Left ventricle myocardium inferior (tissue), 1 donor: ENCODE data around the gene ACTR3. TPM values are rescaled to one million over a fixed set of nuclear protein-coding genes. Genes with fewer than 3 reads are reported as not detected.

Experiments used
- DNase-seq: peaks from one replicate; pipeline ENCODE4 v3.0.0-alpha.2; 2020
- H3K27ac ChIP-seq: fragments of 200-600 bp; replicated peaks from 2 replicates; pipeline ENCODE4 v1.8.0; 2021
- H3K27me3 ChIP-seq: fragments of 200-600 bp; 2 replicates; pipeline ENCODE4 v1.8.0; 2021; ENCODE audit warnings: low read depth
- H3K36me3 ChIP-seq: fragments of 200-600 bp; 2 replicates; pipeline ENCODE4 v1.8.0; 2021
- H3K4me1 ChIP-seq: fragments of 200-600 bp; 2 replicates; pipeline ENCODE4 v1.8.0; 2021
- H3K4me3 ChIP-seq: fragments of 200-600 bp; 2 replicates; pipeline ENCODE4 v1.8.0; 2021; ENCODE audit warnings: mild to moderate bottlenecking, moderate library complexity
- H3K9me3 ChIP-seq: fragments of 200-600 bp; replicated peaks from 2 replicates; pipeline ENCODE4 v1.8.0; 2021
- intact Hi-C: fragments of 100-400 bp; cut with micrococcal nuclease; formaldehyde crosslinking; loops from one replicate; pipeline ENCODE4 v1.11.0; 2022
- total RNA-seq: library from RNA; stranded (reverse); fragmentation: NEBNext Ultra II Directional; extraction: Animal tissue kit (Norgen Biotek cat#: 25700); gene quantifications from one replicate; pipeline ENCODE4 v1.2.1, GENCODE V29; 2021
- TF ChIP-seq, protein P1 (sequence below): fragments of 200-600 bp; IDR thresholded peaks from 2 replicates; pipeline ENCODE4 v1.8.0; 2021; ENCODE audit warnings: antibody characterized with exemption, mild to moderate bottlenecking, borderline replicate concordance
- donor health status: DM: no; HTN: yes; CAD: no; lungs with severe emphysema.

The ACTR3 gene
- total RNA-seq, 1 donor from 2014 or later: 108 TPM

DNA sequence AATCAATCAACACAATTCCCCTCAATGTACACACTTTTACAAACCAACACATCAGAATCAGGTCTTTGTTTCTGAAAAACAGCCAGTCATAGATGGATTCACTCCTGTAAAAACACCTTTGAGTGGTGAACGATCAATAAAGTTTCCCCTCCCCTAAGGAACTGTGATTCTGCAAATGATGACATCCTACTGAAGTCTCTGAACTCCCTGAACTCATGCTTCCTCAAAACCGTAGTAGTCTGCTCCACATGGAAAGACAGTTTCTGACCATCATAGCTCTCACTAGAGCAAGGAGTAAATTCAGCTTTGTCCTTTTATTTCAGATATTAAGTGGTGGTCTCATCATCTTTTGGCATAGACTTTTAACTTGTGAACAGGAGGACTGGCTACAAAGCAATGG is 43.5 kb upstream of the ACTR3 start:
- Histone ChIP-seq H3K9me3 (no peaks in the 10 kb centered on the region), H3K4me3 (no peak overlapping the region), H3K27me3 (no peaks in the 10 kb centered on the region), H3K27ac (no peak overlapping the region), H3K36me3 (no peaks in the 10 kb centered on the region), H3K4me1 (peaks cover 3% of the 10 kb centered on the region)
- TF ChIP-seq, protein P1, sequence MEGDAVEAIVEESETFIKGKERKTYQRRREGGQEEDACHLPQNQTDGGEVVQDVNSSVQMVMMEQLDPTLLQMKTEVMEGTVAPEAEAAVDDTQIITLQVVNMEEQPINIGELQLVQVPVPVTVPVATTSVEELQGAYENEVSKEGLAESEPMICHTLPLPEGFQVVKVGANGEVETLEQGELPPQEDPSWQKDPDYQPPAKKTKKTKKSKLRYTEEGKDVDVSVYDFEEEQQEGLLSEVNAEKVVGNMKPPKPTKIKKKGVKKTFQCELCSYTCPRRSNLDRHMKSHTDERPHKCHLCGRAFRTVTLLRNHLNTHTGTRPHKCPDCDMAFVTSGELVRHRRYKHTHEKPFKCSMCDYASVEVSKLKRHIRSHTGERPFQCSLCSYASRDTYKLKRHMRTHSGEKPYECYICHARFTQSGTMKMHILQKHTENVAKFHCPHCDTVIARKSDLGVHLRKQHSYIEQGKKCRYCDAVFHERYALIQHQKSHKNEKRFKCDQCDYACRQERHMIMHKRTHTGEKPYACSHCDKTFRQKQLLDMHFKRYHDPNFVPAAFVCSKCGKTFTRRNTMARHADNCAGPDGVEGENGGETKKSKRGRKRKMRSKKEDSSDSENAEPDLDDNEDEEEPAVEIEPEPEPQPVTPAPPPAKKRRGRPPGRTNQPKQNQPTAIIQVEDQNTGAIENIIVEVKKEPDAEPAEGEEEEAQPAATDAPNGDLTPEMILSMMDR: no peak
- intact Hi-C loops: no loop called here
- DNase-seq: no peak

DNA sequence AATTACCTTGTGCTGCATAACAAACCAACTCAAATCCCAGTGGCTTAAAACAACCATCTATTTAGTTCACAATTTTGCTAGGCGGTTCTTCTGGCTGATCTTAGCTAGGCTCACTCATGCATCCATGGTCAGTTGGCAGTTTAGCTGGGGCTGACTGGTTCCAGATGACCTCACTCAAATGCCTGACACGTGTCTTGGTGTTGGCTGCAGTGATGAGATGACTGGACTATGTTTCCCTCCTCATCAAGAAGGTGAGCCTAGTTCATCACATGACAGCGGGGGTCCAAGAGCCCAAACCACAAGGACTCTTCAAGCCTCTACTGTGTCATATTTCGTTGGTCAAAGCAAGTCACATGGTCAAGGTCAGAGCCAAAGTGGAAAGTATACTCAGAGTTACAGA is 42.7 kb upstream of the ACTR3 start:
- no peak overlapping the region for H3K27ac ChIP-seq
- intact Hi-C loops: no loop called here
- no peaks in the 10 kb centered on the region for H3K36me3 ChIP-seq
- no peaks in the 10 kb centered on the region for H3K27me3 ChIP-seq
- TF ChIP-seq, protein P1: no peak
- peaks cover 8% of the 10 kb centered on the region for H3K4me1 ChIP-seq
- no peak for DNase-seq
- no peaks in the 10 kb centered on the region for H3K9me3 ChIP-seq
- no peak overlapping the region for H3K4me3 ChIP-seq

DNA sequence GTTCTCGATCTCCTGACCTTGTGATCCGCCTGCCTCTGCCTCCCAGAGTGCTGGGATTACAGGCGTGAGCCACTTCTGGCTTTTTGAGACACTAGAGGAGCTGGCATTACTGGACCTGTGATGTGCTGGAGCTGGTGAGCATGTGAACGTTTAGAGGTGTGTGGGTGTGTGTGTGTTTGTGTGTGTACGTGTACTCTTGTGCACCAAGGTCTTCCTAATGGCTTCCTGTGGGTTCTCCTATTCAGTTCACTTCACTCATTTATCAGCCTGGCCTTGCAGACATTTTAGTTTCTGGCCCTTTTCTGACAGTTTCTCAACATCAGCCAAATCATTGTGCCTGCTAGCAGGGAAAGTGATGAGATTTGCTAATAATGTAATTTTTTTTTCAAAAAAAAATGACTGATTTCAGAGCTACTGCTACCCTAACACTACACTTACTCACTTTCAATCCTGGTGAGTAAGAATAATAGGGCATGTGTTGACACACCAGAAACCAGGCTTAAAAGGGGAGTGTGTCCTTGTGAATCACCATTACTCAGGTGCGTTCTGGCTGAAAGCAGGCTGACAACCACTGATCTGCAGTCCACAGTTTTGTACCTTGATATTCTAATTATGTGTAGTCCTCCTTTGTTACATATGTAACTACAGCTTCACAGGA is 41.0 kb upstream of the ACTR3 start:
- DNase-seq: no peak
- H3K36me3 ChIP-seq: no peaks in the 10 kb centered on the region
- no peak overlapping the region for H3K4me3 ChIP-seq
- peaks cover 8% of the 10 kb centered on the region for H3K4me1 ChIP-seq
- TF ChIP-seq, protein P1: no peak
- H3K27ac ChIP-seq: no peak overlapping the region
- intact Hi-C loops: no loop called here
- no peaks in the 10 kb centered on the region for H3K27me3 ChIP-seq
- H3K9me3 ChIP-seq: no peaks in the 10 kb centered on the region

DNA sequence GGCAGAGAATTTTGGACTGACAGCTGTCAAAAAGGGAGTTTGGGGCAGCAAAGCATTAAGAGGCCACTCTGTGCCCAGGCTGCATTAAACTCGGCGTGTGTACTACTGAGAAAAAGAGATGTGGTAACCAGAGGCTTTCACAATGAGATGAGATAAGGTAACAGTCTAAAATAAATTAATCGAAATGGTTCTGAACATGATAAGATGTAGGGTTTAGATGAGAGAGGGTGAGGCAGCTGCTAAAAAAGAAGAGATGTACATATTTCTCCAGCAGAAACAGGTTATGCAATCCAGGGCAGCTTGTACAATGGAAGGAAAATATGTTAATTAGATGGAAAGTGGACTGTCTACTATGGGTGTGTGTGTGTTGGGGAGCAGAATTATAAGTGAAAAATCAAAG is 39.2 kb upstream of the ACTR3 start:
- TF ChIP-seq, protein P1: no peak
- Histone ChIP-seq H3K27ac (no peak overlapping the region), H3K36me3 (no peaks in the 10 kb centered on the region), H3K4me3 (no peak overlapping the region), H3K4me1 (peaks cover 8% of the 10 kb centered on the region), H3K9me3 (no peaks in the 10 kb centered on the region), H3K27me3 (no peaks in the 10 kb centered on the region)
- intact Hi-C loops: no loop called here
- no peak for DNase-seq

DNA sequence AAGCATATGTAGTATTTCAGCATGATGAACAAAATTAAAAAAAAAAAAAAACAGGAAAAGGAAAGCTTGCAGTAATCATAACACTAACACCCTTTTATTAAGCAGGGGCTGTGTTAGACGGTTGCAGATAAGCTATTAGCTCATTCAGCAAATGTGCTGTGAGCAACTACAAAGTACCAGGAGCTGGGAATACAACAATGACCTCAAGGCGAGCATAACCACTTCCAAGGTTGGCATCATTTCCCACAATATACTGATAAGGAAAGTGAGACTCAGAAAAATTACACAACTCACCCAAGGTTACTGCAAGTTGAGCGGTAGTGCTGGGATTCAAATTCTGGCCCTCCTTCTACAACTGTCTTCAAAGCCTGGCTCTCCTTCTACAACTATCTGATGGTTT is 38.2 kb upstream of the ACTR3 start:
- no peak overlapping the region for H3K27ac ChIP-seq
- no peaks in the 10 kb centered on the region for H3K36me3 ChIP-seq
- H3K4me3 ChIP-seq: no peak overlapping the region
- H3K9me3 ChIP-seq: no peaks in the 10 kb centered on the region
- TF ChIP-seq, protein P1: no peak
- H3K27me3 ChIP-seq: no peaks in the 10 kb centered on the region
- no peak for DNase-seq
- intact Hi-C loops: no loop called here
- H3K4me1 ChIP-seq: peaks cover 8% of the 10 kb centered on the region

DNA sequence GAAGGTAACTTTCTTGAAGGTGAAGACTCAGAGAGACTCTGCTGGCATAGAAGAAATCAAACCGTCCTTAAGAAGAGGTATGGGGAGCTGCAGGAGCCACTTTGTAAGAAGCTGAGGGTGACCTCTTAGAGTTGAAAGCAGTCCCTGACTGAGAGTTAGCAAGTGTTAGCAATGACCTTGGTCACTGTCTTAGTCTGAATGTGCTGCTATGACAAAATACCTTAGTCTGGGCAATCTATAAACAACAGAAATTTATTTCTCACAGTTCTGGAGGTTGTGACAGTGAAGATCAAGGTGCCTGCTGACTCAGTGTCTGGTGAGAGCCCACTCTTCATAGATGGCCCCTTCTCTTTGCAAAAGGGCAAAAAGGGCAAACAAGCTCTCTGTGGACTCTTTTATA is 35.7 kb upstream of the ACTR3 start:
- H3K27me3 ChIP-seq: no peaks in the 10 kb centered on the region
- H3K36me3 ChIP-seq: no peaks in the 10 kb centered on the region
- H3K9me3 ChIP-seq: no peaks in the 10 kb centered on the region
- intact Hi-C loops: no loop called here
- H3K4me1 ChIP-seq: peaks cover 8% of the 10 kb centered on the region
- H3K4me3 ChIP-seq: no peak overlapping the region
- TF ChIP-seq, protein P1: no peak
- no peak overlapping the region for H3K27ac ChIP-seq
- no peak for DNase-seq
